SKM-1 treated with dmso at 0.1 percent for 144 hours (cell line): Measurements from ENCODE around the gene SLC44A5.
"Not testable (repeated sequence)": the region's sequence is repeated elsewhere in the genome, so short reads cannot be mapped to it uniquely, and the experiment has no call there.

Source experiments
- DNase-seq: peaks from one replicate; lab custom pipeline; 2025; ENCODE audit not compliant: unreplicated experiment; lab: John Stamatoyannopoulos, UW

Gene SLC44A5

DNA sequence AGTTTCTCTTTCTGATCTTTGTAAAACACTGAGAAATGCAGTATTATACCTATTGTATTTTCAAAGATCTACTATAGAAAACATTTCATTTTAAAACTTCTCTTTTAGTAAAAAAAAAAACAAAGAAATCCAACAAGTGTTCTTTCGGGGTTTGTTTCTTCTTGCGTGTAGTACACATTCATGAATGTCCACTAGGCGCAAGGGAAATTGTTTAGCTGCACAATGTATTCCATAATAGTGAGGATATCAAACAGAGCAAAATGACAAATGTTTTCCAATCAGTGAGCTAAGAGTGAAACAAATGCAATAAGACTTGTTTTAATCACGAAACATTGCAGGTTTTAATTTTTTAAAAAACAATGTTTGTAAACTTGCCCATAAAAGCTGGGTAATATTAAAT lies 408.2 kb downstream of the SLC44A5 start:
- no peak for DNase-seq

DNA sequence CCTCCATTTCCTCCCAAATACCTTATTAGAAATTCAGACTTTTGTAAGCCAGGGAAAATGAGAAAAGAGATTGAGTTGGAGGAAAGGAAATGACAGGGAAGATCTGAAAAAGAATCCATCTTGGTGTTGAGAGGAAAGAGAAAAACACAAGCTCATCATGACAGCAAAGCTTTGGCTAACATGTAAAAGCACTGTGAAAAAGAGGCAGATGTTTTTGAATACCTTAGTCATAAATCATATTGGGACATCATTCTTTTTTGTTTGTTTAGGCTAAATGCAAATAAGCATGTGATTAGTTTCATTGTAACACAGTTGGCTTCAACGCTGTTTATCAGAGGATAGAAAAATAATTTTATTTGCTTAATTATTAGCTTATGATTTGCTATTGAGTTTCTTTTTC lies 412.2 kb downstream of the SLC44A5 start:
- DNase-seq = no peak

DNA sequence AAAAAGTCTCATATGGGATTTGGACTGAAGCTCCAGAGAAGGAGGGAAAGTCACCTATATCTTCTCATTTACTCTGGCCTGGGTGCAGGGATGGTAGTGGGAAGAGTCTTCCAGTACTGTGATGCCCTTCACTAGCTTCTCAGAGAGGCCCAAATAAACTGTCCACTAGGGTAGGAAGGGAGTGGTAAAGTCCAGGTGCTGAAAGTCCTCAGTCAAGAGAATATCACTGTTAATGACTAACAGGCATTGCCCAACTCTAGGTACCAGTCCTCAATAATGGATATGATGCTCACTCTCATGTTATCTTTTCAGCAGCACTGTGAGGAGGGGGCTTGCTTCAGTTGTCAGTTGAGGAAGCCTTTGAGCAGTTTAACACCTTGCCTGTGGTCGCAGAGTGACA lies 412.8 kb downstream of the SLC44A5 start:
- no peak for DNase-seq

DNA sequence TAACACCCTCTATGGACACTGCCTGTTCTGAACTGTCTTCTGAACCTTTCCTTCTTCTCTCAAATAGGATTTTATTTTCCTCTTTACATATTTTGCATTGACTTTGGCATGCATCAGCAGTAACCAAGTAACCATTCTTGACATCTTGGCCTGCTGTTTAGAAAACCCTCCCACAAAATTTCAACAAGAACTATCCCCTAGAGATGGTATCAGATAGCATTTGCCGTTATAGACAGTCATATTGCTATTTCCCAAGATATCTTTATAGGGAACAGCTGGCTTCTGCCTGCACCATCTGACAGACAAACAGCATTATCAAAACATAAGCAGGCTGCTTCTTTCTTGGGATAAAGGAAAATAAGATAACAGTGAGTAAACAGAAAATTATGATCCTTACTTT lies 422.0 kb downstream of the SLC44A5 start:
- DNase-seq = no peak

DNA sequence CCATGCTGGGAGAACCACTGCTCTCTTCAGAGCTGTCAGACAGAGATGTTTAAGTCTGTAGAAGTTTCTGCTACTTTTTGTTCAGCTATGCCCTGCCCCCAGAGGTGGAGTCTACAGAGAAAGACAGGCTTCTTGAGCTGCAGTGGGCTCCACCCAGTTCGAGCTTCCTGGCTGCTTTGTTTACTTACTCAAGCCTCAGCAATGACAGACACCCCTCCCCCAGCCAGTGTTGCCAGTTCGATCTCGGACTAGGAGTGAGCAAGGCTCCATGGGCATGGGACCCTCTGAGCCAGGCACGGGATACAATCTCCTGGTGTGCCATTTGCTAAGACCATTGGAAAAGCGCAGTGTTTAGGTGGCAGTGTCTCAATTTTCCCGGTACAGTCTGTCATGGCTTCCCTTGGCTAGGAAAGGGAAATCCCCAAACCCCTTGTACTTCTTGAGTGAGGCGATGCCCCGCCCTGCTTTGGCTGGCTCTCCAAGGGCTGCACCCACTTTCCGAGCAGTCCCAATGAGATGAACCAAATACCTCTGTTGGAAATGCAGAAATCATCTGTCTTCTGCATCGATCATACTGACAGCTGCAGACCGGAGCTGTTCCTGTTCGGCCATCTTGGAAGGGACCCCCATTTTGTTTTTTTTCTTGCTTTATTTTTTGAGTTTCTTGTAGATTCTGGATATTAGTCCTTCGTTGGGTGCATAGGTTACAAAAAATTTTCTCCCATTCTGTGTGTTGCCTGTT lies 429.5 kb downstream of the SLC44A5 start:
- not testable (repeated sequence) for DNase-seq

DNA sequence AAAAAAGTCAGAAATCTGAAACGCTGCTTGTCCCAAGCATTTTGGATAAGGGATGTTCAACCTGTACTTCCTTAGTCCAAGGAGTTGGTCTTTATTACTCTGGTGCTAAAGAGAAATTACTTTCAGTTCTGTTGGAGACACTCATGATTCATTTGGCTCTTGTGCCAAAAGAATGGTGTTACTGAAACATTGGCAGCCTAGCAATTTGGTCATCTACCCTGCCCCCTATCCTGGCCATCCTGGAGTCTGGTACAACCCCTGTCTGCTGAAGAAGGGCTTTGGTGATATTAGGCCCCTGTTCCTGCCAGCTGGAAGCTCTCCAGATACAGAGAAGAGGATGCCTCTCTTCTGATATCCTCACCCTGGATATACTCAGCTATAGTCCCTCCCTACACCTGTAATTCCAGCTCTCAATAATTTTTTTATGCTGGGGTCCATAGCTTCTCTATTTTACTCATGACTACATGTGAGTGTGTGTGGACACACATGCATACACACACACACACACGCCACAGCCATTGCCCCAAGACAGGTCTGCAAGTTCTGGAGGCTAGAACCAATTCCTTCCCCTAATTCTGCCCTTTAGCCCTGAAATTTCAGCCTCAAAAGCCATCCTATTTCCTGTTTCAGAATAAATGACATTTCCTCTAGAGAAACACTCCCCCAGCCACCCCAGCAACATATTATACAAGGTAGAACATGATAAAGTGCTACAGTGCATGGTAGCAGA lies 436.7 kb downstream of the SLC44A5 start:
- DNase-seq = peak; percentile 57

DNA sequence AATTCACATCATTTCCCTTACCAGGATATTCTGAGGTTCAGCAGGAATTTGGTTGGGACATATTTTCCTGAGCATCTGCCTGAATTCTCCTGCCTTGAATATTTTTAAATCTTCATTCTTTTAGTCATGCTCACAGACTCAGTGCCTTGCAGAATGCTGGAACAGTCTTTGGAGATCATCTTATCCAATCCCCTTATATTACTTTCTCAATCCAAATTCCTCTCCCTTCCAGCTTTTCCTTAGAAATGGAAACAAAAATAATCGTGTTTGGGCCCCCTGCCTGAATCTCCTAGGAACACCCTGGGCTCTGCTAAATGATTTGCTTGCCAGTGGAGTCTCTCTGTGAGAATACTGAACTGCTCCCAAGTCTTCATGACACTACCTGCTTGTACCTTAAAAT lies 438.4 kb downstream of the SLC44A5 start:
- DNase-seq = no peak

DNA sequence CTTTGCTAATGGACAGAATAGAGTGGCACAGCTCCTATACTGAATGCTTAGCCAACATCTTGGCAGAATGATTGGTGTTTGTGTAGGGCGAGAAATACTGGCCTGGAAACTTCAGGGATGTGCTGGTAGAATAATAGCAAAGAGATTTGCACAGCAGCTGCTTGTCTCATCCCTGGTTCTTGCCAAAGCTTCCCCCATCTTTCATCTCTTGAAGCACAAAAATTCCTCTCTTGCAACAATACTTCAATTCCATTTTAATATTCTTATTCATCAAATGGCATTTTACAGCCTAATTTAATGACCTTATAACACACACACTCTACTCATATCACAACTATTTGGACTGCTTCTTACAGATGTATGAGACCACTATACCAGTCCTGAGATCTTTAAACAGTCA lies 439.0 kb downstream of the SLC44A5 start:
- no peak for DNase-seq

DNA sequence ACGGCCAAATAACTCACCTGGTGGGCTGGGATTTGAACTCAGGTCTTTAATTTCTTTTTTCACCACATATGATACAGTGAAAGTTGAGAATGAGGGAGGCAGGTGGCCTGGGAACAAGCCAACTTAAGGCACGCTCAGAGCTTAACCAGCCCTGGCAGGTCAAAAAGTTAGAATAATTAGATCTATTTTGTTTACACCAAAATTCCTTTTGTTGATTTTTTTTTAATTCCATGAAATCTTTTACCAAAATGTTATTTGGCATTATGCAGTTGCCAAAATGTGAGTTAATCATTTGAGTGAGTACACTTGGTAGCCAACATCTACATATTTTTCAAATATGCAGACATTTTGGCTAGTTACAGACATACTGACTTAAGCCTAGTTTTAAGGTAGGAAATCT lies 439.9 kb downstream of the SLC44A5 start:
- no peak for DNase-seq

DNA sequence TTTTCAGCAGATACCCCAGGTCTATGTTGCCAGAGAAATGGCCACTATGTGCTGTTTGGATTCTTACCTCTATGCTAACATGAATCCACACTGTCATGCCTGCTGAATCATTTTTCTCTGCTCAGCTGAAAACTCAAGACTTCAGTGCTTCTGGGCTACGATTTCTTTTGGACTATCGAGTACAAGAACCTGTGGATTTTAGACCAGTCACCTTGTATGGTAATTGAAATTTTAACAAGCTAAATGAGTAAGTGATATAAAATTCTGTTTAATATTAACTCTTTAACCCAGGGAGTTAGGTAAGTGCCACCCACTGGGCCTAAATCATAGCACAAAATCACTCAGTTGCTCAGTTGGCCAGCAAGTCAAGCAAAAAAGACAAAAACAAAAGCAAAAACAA lies 440.9 kb downstream of the SLC44A5 start:
- DNase-seq = no peak

DNA sequence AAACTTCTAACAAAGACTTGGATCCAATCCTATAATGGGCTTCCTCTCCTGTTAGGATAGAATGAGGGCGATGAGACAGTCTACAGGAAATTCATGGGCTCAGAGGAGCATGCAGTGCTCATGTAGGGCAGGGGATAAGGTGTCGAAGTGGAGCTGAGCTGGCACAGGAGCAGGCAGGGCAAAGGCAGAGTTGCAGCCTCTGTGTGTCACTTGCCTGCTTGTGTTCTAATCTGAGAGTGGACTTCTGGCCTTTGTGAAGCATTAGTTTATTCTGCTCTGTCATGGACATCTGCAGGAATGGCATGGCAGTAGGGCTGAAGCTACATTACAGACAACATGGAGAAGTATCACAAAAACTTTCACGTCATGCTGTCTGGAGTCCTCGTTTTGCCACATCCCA lies 444.1 kb downstream of the SLC44A5 start:
- DNase-seq = no peak

DNA sequence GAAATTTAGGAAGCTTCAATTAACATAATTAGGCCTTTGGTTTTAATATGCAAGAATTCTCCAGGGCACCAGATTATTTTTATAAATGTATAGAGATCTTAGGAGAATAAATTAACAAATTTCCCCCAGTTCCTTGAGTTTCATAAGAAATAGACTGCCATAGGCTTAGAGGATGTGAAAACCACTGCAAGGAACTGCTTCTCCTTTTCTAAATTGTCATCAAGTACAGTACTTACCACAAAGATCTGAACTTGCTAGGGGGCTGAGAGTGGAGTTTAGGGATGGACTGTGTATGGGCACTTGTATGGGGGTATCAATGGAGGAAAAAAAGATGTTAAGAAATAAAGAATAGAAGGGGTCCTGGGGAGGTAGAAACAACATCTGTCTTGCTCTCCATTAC lies 445.6 kb downstream of the SLC44A5 start:
- DNase-seq = peak; percentile 13

DNA sequence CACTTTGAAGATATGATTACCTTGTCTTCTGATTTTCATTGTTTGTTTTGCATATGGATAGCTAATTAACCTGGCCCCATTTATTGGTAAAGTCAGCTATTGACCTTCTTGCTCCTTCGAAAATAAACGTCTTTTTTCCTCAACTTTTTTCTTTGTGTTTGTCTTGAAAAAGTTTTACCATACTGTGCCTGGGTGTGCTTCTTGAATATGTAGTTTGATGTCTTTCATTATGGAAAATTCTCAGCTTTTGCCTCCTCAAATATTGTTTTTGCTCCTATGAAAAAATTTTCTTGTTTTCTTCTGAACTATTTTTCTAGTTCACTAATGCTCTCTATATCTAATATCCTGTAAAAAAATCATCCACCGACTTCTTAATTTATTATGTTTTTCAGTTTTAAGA lies 451.8 kb downstream of the SLC44A5 start:
- DNase-seq = no peak
